Putamen (tissue), 1 donor: ENCODE measurements around the gene RASSF8.

ENCODE experiments used
- DNase-seq: peaks from one replicate; pipeline ENCODE4 v3.0.0-alpha.2; 2016; ENCODE audit warnings: low spot score

The RASSF8 gene

DNA sequence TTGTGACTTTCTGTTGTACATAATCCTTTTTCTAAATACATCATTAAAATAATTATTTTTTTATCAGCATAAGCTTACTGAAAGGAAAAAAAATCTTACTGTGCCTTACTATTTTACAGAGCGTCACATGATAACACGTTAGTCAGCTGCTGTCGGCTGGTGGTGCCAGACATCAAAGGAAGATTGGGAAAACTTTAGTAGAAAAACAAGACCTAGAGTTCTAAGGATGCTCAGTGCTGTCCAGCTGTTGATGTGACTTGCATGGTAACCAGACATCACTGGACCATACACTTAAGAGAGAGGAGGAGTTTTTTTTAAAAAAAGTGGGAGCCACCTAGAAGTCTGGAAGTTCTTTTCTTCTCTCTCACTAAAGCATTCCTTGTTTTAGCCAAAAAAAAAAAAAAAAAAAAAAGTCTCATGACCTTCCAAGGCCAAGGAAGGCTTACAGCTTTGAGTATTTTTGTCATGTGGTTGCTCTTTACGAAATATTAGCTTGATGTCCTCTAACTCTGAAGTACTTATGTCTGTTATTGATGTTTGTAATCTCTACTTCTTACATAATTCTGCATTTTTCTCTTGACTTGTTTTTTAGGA lies 4.5 kb downstream of the RASSF8 start:
- DNase-seq = no peak

- no peak for DNase-seq
These were observed 7.2 kb downstream of the RASSF8 start for GRCh38 chr12:25965682-25966081.

DNA sequence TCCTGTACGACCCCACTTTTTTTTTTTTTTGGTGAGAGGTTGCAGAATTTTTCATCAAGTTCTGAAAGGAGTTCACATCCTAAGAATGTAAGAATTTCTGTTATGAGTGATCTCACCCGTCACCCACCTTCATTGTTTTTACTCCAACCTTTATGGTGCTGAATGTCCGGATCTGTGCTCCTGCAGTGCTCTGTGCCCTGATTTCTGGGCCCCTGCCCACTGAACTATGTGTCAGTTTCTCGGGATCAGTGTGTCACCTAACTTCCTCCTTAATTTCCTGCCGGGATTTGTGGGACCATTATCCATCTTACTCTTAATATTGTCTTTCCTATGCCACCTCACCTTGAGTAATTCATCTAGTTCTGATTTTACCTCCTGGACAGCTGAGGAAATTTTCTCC lies 11.6 kb downstream of the RASSF8 start:
- no peak for DNase-seq

DNA sequence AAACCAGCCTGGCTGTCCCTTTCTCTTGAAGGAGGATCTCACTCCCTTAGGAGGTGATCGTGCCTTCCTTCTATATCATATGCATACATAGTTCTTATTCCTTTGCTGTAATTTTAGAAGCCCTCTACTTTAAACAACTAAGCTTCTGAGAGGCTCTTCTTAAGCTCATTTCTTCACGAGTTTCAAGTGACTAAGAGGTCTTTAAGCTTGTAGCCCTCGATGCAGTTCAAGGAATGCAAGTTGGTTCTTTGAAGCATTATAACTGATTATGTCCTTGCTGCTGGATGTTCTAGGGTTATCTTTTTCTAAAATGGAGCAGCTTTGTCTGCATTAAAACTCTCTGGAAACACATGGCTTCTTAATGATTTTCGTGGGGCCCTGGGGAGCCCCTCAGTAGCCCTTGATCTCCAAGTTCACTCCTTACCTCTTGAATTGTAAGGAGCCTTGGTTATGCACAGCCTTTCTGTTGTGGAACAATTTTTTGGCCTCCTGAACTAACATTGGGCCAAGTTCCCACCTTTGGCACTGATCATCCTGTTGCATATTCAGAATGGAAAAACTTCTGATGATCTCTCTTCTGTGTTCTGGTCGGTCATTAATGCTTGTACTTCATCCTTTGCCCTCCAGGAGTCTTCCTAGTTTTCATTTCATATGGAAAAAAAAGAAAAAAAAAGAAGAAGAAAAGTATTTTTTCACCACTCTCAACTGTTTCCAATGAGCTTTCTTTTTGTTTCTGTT lies 12.6 kb downstream of the RASSF8 start:
- DNase-seq = no peak

DNA sequence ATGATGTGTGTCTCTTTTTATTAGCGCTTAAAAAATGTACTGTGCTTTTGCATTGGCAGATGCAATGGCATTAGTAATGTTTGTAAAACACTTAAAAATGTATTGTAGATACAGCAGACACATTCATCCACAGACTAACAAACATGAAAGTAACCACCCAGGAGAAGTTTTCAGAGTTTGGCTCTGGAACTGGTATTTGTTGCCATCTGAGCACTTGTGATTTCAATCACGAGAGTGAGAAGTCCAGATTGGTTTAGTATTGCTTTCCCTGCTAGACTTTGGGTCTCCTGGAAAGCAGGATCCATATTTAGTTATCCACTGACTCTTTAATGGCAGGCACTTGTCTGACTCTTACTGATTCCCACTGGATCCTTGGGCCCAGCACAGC lies 13.2 kb downstream of the RASSF8 start:
- DNase-seq = no peak

GRCh38 chr12:25972783-25973182 lies 14.3 kb downstream of the RASSF8 start:
- DNase-seq = no peak

GRCh38 chr12:25975179-25975578 lies 16.7 kb downstream of the RASSF8 start:
- no peak for DNase-seq

DNA sequence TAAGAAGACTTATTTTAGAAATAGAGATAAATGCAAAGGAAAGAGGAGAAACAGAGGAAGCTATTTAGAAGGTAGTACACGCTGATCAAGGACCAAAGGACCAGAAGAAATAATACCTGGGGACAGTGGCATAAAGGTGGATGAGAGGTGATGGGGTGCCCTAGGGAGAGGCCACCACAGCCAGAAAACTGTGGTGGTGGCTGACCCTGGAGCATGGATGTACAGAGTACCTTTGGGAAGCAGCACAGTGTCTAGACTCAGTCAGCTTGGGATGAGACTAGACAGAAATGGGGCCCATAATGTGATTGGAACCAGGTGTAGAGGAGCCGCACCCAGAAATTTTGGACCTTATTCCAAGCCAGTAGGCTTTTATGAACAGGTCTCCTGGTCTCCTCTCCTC lies 17.2 kb downstream of the RASSF8 start:
- DNase-seq = no peak

- DNase-seq = no peak
These were observed 17.8 kb downstream of the RASSF8 start for GRCh38 chr12:25976289-25976688.

- no peak for DNase-seq
These were observed 18.6 kb downstream of the RASSF8 start for GRCh38 chr12:25977047-25977446.

DNA sequence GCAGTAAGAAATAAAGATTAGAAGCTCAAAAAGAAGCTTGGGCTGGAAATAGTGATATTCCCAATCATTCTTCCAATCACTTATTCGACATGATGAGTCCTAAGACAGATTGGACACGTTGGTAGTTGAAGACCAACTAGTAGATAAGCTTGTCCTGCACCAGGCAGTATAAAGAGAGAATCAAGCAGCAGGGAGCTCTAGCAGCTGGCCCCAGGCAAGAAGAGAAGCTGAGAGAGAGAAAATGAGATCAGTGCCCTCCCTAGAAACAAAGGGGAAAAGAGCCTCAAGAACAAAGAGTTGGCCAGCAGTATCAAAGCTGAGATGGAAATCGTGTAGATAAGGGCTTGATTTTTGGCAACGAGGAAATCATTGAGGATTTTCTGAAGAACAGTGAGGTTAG lies 20.6 kb downstream of the RASSF8 start:
- no peak for DNase-seq

DNA sequence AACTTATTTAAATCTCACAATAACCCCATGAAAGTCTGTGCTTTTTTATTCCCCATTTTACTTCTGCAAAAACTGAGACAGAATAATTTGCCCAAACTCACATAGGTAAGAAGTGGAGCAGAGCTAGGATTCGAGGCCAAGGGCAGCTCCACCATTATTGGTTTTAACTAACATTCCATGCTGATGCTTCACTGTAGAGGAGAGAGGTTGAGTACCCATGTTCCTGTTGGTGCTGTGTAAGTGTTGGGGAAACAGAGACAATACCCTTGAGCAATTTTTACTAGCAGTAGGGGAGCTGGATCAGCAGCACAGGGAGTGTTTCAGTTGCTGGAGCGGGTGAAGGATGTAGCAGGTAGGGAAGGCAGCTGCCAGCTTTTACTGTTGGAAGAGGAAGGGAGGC lies 21.1 kb downstream of the RASSF8 start:
- DNase-seq = no peak

DNA sequence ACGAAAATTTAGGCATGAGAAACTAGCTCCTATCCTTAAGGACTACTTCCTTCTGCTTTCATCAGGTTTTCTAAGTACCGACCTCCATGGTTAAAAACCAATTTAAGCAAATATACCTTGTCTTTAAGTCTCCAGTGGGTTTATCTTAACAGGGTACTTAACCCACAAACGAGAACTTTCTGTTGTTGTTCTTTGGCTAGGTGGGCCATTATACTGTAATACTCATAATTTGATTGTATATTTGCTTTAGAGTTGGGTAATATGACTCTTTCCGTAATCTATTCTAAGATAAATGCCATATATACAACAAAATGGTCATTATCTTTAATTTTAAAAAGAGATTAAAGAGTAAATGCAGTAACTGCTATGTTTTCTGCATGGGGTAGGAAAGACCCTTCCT lies 21.6 kb downstream of the RASSF8 start:
- no peak for DNase-seq

DNA sequence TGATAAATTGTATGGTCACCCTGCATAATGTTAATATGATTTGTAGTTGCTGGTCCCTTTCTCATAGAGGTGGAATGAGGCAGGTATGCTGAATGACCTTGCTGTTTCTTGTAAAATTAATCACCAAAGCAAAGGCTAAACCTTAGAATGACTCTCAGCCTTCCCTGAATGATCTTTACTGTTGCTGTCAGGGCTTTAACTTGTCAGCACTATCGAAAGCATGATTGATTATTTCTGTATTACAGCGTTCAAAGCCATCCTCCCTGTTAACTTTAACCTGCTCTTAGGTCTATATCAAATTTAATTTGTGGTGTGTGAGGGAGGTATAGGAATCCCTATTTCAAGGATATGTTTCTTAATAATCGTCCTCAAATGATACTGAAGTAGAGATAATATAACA lies 23.1 kb downstream of the RASSF8 start:
- no peak for DNase-seq

- no peak for DNase-seq
These were observed 23.9 kb downstream of the RASSF8 start for GRCh38 chr12:25982416-25982815.

GRCh38 chr12:25983625-25984024 lies 25.1 kb downstream of the RASSF8 start:
- DNase-seq = no peak

GRCh38 chr12:25984759-25985158 lies 26.3 kb downstream of the RASSF8 start:
- no peak for DNase-seq

DNA sequence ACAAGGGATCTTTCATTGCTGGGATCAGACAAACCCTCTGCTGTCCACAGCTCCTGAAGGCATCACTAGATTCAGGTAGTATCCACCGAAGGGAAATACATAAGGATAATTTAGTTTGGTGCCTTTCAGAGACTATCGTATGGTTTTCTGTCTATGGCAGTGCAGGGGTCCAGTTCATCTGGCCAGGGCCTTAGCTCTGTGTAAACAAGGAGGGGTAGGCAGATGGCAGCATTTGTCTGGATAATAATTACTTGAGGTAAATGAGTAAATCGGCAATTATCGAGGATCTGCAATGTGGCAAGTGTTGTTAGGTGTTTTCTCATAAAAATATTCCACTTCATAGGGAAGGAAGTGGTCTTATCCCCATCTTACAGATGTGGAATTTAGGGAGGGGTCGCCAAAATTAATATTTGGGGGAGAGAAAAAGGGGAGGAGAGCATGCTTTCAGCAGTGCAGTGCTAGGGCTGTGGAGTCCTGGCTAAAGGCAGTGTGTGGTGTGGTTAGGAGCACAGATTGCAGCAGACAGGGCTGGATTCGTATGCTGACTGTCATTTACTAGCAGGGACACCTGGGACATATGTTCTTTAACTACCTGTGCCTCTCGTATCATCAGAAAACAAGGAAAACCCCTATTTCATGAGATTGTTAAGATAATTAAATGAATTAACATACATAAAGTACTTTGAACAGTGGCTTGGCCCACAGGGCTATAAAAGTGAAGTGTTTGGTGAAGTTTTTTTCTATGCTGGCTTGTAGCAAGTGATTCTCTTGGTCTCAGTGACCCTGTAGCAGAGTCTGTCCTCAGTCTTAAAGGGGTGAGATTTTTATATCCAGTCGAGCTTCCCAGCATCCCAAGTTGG lies 27.1 kb downstream of the RASSF8 start:
- DNase-seq = no peak

GRCh38 chr12:25986180-25986579 lies 27.7 kb downstream of the RASSF8 start:
- no peak for DNase-seq

DNA sequence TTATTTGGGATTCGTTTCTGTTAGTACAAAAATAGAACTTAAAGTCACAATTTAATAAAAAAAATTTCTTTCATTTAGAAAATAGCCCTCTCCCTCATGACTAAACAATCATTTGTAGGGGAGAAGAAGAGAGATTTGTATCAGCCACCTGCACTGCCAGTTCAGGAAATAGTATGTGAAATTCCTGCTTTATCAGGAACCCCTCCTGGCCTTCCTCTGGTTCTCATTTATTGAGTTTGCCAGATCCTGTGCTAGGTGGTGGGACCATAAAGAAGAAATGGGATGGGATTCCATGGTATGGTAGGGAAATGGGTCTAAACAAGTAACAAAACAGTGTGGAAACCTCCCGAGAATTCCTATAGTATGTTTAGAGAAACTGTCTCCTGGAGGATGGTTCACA lies 30.0 kb downstream of the RASSF8 start:
- DNase-seq = no peak

GRCh38 chr12:25990495-25990894 lies 32.0 kb downstream of the RASSF8 start:
- no peak for DNase-seq

DNA sequence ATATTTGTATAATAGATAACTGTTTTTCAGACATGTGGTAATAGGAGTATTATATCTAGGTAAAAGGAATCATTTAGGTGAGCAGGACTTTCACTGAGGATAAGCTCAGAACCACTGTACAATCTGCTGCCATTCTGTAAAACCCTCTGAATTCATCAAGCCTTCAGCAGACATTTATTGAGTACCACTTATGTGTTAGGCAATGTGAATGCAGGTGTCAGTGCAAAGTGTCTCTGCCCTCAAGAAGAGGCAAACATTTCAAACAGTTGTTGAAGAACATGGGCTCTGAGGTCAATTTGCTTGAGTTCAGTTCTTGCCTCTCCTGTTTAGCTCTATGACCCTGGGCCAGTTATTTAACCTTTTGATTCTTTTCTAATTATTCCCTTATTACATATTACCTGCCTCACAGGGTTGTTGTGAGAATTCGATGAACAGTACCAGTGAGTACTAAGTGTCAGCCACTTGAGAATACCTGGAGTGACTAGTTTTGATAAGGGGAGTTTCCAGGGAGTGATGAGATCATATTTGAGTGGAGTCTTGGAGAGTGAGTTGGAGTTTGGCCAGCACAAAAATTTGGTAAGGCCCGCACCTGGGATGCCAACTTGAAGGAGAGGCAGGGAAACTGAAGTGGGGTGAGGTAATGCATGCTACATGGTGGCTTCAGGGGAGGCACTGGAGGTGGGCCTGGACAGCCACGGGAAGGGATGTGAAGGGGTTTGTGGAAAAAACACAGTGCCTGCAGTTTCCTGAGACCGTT lies 33.7 kb downstream of the RASSF8 start:
- no peak for DNase-seq
